ENCODE data around the gene FHIT.
"Not testable (repeated sequence)": the region's sequence is repeated elsewhere in the genome, so short reads cannot be mapped to it uniquely, and the experiment has no call there.

FHIT gene

DNA sequence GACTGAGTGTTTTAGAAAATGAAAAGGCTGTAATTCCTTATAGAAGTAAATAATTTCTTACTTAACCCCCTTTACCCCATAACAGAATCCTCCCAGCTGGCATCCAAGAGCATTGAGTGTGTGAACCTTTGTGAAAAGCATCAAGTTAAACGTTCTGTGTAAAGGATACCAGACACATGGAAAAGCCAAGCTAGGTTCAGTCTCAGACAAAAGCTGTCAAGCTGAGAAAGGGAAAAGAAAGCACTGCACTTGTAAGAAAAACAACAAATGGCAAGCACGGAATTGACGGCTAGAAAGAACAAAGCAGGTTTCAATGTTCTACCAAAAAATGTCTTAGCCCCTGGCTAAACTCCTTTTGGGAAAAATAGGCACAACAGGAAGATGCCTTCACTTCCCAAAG, 176.5 kb downstream of the FHIT start:
- no peak overlapping the region for H2AFZ ChIP-seq
- H3K4me1 ChIP-seq, result no peaks in the 10 kb centered on the region
- no peaks in the 10 kb centered on the region for H3K79me2 ChIP-seq
- TF ChIP-seq, protein P1, sequence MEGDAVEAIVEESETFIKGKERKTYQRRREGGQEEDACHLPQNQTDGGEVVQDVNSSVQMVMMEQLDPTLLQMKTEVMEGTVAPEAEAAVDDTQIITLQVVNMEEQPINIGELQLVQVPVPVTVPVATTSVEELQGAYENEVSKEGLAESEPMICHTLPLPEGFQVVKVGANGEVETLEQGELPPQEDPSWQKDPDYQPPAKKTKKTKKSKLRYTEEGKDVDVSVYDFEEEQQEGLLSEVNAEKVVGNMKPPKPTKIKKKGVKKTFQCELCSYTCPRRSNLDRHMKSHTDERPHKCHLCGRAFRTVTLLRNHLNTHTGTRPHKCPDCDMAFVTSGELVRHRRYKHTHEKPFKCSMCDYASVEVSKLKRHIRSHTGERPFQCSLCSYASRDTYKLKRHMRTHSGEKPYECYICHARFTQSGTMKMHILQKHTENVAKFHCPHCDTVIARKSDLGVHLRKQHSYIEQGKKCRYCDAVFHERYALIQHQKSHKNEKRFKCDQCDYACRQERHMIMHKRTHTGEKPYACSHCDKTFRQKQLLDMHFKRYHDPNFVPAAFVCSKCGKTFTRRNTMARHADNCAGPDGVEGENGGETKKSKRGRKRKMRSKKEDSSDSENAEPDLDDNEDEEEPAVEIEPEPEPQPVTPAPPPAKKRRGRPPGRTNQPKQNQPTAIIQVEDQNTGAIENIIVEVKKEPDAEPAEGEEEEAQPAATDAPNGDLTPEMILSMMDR (IDR thresholded peaks at IDR 0.05), result no peak
- H3K4me2 ChIP-seq (ENCODE audit: low read length), result no peak overlapping the region
- H3K9ac ChIP-seq, result no peak overlapping the region
- no peaks in the 10 kb centered on the region for H3K36me3 ChIP-seq (ENCODE audit: control insufficient read depth, insufficient read depth, low read length)
- no peaks in the 10 kb centered on the region for H3K9me3 ChIP-seq (ENCODE audit: control insufficient read depth, low read length)
- no peaks in the 10 kb centered on the region for H3K27me3 ChIP-seq (ENCODE audit: control insufficient read depth, insufficient read depth, low read length)
- H3K27ac ChIP-seq, result no peak overlapping the region
- H3K4me3 ChIP-seq (ENCODE audit: low read depth, low read length), result no peak overlapping the region

GRCh38 chr3:61073566-61074165, 177.6 kb downstream of the FHIT start:
- Histone ChIP-seq H3K9ac (no peak overlapping the region), H3K4me3 (ENCODE audit: low read depth, low read length) (no peak overlapping the region), H3K9me3 (ENCODE audit: control insufficient read depth, low read length) (no peaks in the 10 kb centered on the region), H2AFZ (no peak overlapping the region), H3K36me3 (ENCODE audit: control insufficient read depth, insufficient read depth, low read length) (no peaks in the 10 kb centered on the region), H3K4me1 (no peaks in the 10 kb centered on the region), H3K4me2 (ENCODE audit: low read length) (no peak overlapping the region), H3K27me3 (ENCODE audit: control insufficient read depth, insufficient read depth, low read length) (no peaks in the 10 kb centered on the region), H3K27ac (no peak overlapping the region), H3K79me2 (no peaks in the 10 kb centered on the region)
- TF ChIP-seq, protein P1 (IDR thresholded peaks at IDR 0.05), result no peak

GRCh38 chr3:61068084-61068483, 183.2 kb downstream of the FHIT start:
- Histone ChIP-seq H3K36me3 (ENCODE audit: control insufficient read depth, insufficient read depth, low read length) (no peaks in the 10 kb centered on the region), H3K79me2 (no peaks in the 10 kb centered on the region), H3K4me3 (ENCODE audit: low read depth, low read length) (no peak overlapping the region), H3K27me3 (ENCODE audit: control insufficient read depth, insufficient read depth, low read length) (no peaks in the 10 kb centered on the region), H3K27ac (no peak overlapping the region), H3K9ac (no peak overlapping the region), H2AFZ (no peak overlapping the region), H3K4me2 (ENCODE audit: low read length) (no peak overlapping the region), H3K4me1 (no peaks in the 10 kb centered on the region), H3K9me3 (ENCODE audit: control insufficient read depth, low read length) (no peaks in the 10 kb centered on the region)
- TF ChIP-seq, protein P1 (IDR thresholded peaks at IDR 0.05), result no peak

- H3K4me3 ChIP-seq (ENCODE audit: low read depth, low read length), result no peak overlapping the region
- H3K36me3 ChIP-seq (ENCODE audit: control insufficient read depth, insufficient read depth, low read length), result no peaks in the 10 kb centered on the region
- no peaks in the 10 kb centered on the region for H3K79me2 ChIP-seq
These were observed 184.5 kb downstream of the FHIT start for GRCh38 chr3:61066800-61067199.

GRCh38 chr3:61066222-61066621, 185.0 kb downstream of the FHIT start:
- H2AFZ ChIP-seq; H3K27ac ChIP-seq; H3K4me3 ChIP-seq (ENCODE audit: low read depth, low read length); H3K27me3 ChIP-seq (ENCODE audit: control insufficient read depth, insufficient read depth, low read length); H3K36me3 ChIP-seq (ENCODE audit: control insufficient read depth, insufficient read depth, low read length); H3K4me2 ChIP-seq (ENCODE audit: low read length); H3K9ac ChIP-seq; H3K9me3 ChIP-seq (ENCODE audit: control insufficient read depth, low read length); H3K4me1 ChIP-seq; H3K79me2 ChIP-seq: not testable (repeated sequence)

More at GRCh38 chr3:61066800-61067199, 184.5 kb downstream of the FHIT start:
- no peak overlapping the region for H3K27ac ChIP-seq
- no peaks in the 10 kb centered on the region for H3K27me3 ChIP-seq (ENCODE audit: control insufficient read depth, insufficient read depth, low read length)
- no peak overlapping the region for H3K4me2 ChIP-seq (ENCODE audit: low read length)
- TF ChIP-seq, protein P1 (IDR thresholded peaks at IDR 0.05), result no peak
- H3K9me3 ChIP-seq (ENCODE audit: control insufficient read depth, low read length), result no peaks in the 10 kb centered on the region
- H3K4me1 ChIP-seq, result no peaks in the 10 kb centered on the region
- H3K9ac ChIP-seq, result no peak overlapping the region
- H2AFZ ChIP-seq, result no peak overlapping the region
